NCI-H1092 treated with DMSO at 0.1 percent for 48 hours (cell line): ENCODE results near the gene CBX8.

Experiments
- DNase-seq: peaks from one replicate; lab custom pipeline; 2025; lab: John Stamatoyannopoulos, UW

Gene CBX8

GRCh38 chr17:79792984-79793923 lies 3.6 kb downstream of the CBX8 start:
- DNase-seq = no peak

- DNase-seq = no peak
Observed at GRCh38 chr17:79792341-79792871, 4.5 kb downstream of the CBX8 start.

- DNase-seq = no peak
Observed at GRCh38 chr17:79791735-79792161, 5.1 kb downstream of the CBX8 start.

- peak; percentile 19 for DNase-seq
Observed at GRCh38 chr17:79790805-79791734, 5.8 kb downstream of the CBX8 start.

- DNase-seq = peak; percentile 22
Observed at GRCh38 chr17:79789943-79790804, 6.7 kb downstream of the CBX8 start.

- DNase-seq = no peak
Observed at GRCh38 chr17:79788989-79789942, 7.6 kb downstream of the CBX8 start.

GRCh38 chr17:79788455-79788854 lies 8.4 kb downstream of the CBX8 start:
- no peak for DNase-seq

- no peak for DNase-seq
Observed at GRCh38 chr17:79786930-79787643, 9.8 kb downstream of the CBX8 start.

- DNase-seq = no peak
Observed at GRCh38 chr17:79785900-79786810, 10.7 kb downstream of the CBX8 start.

GRCh38 chr17:79785017-79785899 lies 11.6 kb downstream of the CBX8 start:
- DNase-seq = no peak

- DNase-seq = no peak
Observed at GRCh38 chr17:79784353-79785016, 12.4 kb downstream of the CBX8 start.

- DNase-seq = no peak
Observed at GRCh38 chr17:79783891-79784290, 13.0 kb downstream of the CBX8 start.

- DNase-seq = no peak
Observed at GRCh38 chr17:79781736-79782575, 14.9 kb downstream of the CBX8 start.

GRCh38 chr17:79781012-79781650 lies 15.7 kb downstream of the CBX8 start:
- DNase-seq = no peak

GRCh38 chr17:79779661-79780365 lies 17.1 kb downstream of the CBX8 start:
- no peak for DNase-seq
